Subcutaneous adipose tissue (tissue), 4 donors: ENCODE results near the gene MINDY4. TPM values are rescaled to one million over a fixed set of nuclear protein-coding genes. Genes with fewer than 3 reads are reported as not detected.

Experiments
- CTCF ChIP-seq: fragments of 450-650 bp; IDR thresholded peaks from one replicate; pipeline ENCODE4 v1.5.1; 2016; ENCODE audit warnings: low read depth, mild to moderate bottlenecking, control low read depth, antibody characterized with exemption, moderate library complexity
- total RNA-seq, 4 donors: library from RNA; depleted of rRNA; stranded (reverse); fragments of >200 nt; gene quantifications; one replicate each; pipeline ENCODE4 v1.1.0, GENCODE V29; 2016

The MINDY4 gene
- total RNA-seq, 4 donors from 2014 or later, result 3.7 to 8.5 (median 7.4) TPM

- TF ChIP-seq CTCF, result no peak
These were observed 98.8 kb downstream of the MINDY4 start for GRCh38 chr7:30869794-30870611.

- TF ChIP-seq CTCF, result no peak
These were observed 99.8 kb downstream of the MINDY4 start for GRCh38 chr7:30870821-30871518.

GRCh38 chr7:30871655-30872054 lies 100.4 kb downstream of the MINDY4 start:
- no peak for TF ChIP-seq CTCF

GRCh38 chr7:30873207-30873606 lies 102.0 kb downstream of the MINDY4 start:
- TF ChIP-seq CTCF, result no peak

- no peak for TF ChIP-seq CTCF
These were observed 102.4 kb downstream of the MINDY4 start for GRCh38 chr7:30873656-30874055.

GRCh38 chr7:30874656-30875302 lies 103.6 kb downstream of the MINDY4 start:
- no peak for TF ChIP-seq CTCF
